GM12801 (cell line): ENCODE measurements around the gene CERS6.

Experiments used
- TF ChIP-seq, protein P1 (sequence below): IDR thresholded peaks from one replicate; pipeline ENCODE4 v1.5.1; 2011; ENCODE audit warnings: control low read depth; ENCODE audit not compliant: insufficient read length; ENCODE audit errors: extremely low read depth

Gene CERS6

DNA sequence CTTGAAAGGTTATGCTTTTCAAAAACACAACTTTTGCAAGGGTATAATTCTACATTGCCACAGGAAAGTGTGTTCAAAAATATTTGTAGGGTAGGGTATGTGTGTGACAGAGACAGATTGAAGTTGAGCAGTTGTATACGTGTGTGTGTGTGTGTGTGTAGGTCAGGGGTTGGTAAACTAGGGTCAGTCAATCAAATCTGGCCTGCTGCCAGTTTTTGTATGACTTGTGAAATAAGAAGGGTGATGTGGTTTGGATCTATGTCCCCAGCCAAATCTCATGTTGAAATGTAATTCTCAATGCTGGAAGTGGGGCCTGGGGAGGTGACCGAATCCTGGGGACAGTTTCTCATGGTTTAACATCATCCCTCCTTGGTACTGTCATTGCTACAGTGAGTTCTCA is 148.2 kb downstream of the CERS6 start:
- TF ChIP-seq, protein P1, sequence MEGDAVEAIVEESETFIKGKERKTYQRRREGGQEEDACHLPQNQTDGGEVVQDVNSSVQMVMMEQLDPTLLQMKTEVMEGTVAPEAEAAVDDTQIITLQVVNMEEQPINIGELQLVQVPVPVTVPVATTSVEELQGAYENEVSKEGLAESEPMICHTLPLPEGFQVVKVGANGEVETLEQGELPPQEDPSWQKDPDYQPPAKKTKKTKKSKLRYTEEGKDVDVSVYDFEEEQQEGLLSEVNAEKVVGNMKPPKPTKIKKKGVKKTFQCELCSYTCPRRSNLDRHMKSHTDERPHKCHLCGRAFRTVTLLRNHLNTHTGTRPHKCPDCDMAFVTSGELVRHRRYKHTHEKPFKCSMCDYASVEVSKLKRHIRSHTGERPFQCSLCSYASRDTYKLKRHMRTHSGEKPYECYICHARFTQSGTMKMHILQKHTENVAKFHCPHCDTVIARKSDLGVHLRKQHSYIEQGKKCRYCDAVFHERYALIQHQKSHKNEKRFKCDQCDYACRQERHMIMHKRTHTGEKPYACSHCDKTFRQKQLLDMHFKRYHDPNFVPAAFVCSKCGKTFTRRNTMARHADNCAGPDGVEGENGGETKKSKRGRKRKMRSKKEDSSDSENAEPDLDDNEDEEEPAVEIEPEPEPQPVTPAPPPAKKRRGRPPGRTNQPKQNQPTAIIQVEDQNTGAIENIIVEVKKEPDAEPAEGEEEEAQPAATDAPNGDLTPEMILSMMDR: no peak

DNA sequence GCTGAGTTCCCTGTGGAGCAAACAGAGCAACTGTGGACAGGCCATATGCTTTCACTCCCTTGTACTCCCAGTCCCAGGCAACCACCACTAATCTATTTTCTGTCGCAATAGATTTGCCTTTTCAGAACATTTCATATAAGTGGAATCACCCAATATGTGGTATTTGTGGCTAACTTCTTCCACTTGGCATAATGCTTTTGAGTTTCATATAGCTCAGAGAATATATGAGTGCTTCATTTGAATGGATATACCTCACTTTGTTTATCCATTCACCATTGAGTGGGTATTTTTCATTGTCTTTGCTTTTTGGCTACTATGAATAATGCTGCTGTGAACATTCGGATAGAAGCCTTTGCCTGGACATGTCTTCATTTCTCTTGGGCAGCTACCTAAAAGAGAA is 151.9 kb downstream of the CERS6 start:
- TF ChIP-seq, protein P1: no peak

DNA sequence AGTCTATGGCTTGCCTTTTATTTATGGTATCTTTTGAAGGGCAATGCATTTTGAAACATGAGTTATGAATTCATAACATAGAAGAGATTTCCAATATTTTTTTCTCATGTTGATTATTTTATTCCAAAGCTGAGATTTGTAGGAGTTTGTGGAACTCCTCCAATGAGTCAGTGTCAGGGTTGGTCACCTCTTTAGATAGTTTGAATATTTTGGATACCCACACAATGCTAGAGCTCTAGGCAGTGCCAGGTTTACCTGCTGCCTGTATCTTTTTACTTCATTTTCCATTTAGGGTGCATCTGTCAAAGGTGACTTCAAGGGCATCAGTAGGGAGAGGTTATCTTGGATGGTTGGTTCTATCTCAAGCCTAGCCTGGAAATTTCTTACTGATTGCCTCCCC is 152.7 kb downstream of the CERS6 start:
- TF ChIP-seq, protein P1: no peak

GRCh38 chr2:168611091-168611490 is 155.0 kb downstream of the CERS6 start:
- TF ChIP-seq, protein P1: no peak

GRCh38 chr2:168611896-168612650 is 156.0 kb downstream of the CERS6 start:
- TF ChIP-seq, protein P1: no peak

DNA sequence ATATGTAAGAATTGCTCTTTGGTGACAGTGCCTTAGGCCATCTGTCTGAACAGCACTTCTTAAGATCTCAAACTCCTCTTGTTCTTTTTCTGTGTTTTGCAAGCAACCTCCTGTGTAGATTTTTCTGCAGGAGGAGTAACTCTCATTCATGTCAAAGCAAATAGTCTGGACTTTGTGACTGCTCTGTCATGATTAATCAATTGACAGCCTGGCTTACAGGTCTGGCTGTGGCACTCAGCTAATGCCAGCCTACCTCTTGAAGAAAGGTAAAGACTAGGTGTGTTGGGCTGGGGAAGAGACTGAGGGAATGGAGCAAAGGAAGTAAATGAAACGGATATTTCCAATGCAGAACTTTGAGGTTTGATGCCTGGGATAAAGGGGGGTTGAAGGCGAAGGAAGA is 156.6 kb downstream of the CERS6 start:
- TF ChIP-seq, protein P1: no peak

DNA sequence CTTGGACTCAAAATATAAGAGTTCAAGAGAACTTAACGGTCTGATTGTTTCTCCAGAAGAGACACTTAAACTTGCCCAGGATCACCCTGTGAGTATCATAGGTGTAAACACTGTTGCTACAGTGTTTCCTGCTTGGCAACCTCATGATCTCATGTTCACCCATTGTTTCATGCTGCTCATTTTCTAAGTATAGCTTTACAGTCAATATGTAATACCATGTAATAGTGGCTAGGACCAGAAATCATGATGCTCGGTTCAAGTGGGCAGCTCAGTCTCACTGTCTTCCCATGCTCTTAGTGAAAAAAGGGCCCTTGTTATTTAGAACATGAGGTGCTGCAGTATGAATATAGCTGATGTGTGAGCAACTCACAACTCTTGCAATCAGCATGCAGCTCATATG is 157.5 kb downstream of the CERS6 start:
- TF ChIP-seq, protein P1: no peak
